Measurements from ENCODE around the gene SSC4D. TPM values are rescaled to one million over a fixed set of nuclear protein-coding genes. Genes with fewer than 3 reads are reported as not detected.

Gene SSC4D
- total and polyA plus RNA-seq, 2 of the 8 experiments (the other 6 are each of a cell fraction or from before 2014, with no cell fraction given) = 11.8 to 27.5 TPM

- no peak for TF ChIP-seq CHD7 (IDR thresholded peaks at IDR 0.05; ENCODE audit: insufficient replicate concordance, low read length)
- no peak for TF ChIP-seq BRCA1 (IDR thresholded peaks at IDR 0.05; ENCODE audit: low read depth, low read length)
- no peak for TF ChIP-seq HDAC2 (IDR thresholded peaks at IDR 0.05; ENCODE audit: borderline replicate concordance in 1 of 2, low read depth in 2 of 2, low read length in 2 of 2)
- TF ChIP-seq CEBPB (IDR thresholded peaks at IDR 0.05; ENCODE audit: low read depth, low read length) = no peak
- TF ChIP-seq SIX5 (IDR thresholded peaks at IDR 0.05; ENCODE audit: low read depth, low read length) = no peak
- no peak for TF ChIP-seq FOSL1 (IDR thresholded peaks at IDR 0.05; ENCODE audit: insufficient read depth, low read depth, low read length)
- no peak for TF ChIP-seq CHD1 (IDR thresholded peaks at IDR 0.05; ENCODE audit: low read depth, low read length)
- TF ChIP-seq PHF8 (conservative IDR thresholded peaks at IDR 0.05; ENCODE audit: low read depth, low read length) = no peak
Observed at GRCh38 chr7:76428149-76428823, 18.8 kb upstream of the SSC4D start (continued).
